Measurements from ENCODE around the gene DMRTB1. TPM values are rescaled to one million over a fixed set of nuclear protein-coding genes. Genes with fewer than 3 reads are reported as not detected.

The DMRTB1 gene
- total RNA-seq, 2 donors from 2014 or later = not detected

DNA sequence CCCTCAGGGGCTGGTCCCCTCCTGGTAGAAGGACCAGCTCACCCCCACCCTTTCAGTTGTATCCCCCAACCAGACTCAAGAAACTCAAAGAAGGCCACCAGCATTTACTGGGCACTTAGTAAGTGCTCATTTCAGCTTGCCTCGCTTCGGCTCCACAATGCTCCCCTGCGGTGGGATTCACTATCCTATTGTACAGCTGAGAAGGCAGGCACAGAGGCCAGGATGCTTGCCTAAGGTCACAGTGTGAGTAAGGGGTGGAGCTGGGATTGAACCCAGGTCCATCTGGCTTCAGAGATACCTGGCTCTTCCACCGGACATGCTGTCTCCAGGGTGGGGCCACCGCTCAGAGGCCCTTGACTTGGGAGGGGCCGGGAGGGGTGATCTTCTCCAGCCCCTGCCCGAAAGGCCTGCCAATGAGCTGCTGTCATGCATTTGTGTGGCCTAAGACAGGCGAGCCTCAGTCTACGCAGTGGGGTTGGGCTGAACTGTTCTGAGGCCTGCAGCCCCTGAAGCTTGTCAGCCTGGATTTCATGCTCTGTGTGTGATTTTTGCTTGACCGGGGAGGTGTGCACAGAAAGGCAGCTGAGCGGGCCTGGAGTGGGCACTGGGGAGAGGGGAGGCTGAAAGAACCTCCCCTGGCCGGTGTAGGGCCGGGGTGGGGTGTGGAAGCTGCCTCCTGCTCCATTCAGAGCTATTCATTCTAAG, 48.1 kb downstream of the DMRTB1 start:
- Mint-ChIP-seq H3K27me3 (ENCODE audit: insufficient read depth) (no peaks in the 10 kb centered on the region), H3K27ac (peak overlapping the region; percentile 35), H3K9me3 (no peaks in the 10 kb centered on the region), H3K4me1 (peaks cover 19% of the 10 kb centered on the region), H3K4me3 (no peak overlapping the region), H3K36me3 (ENCODE audit: low read depth) (no peaks in the 10 kb centered on the region)
- Histone ChIP-seq H3K4me3 (ENCODE audit: low read length) (no peak overlapping the region), H3K27me3 (ENCODE audit: control insufficient read depth, insufficient read depth, low read length, poor library complexity, severe bottlenecking) (no peaks in the 10 kb centered on the region), H3K9ac (ENCODE audit: extremely low read depth, low read length, poor library complexity, severe bottlenecking) (no peak overlapping the region), H3K9me3 (ENCODE audit: control insufficient read depth, low read length) (no peaks in the 10 kb centered on the region), H3K4me1 (ENCODE audit: control insufficient read depth, insufficient read depth, low read length) (peaks cover 9% of the 10 kb centered on the region), H3K36me3 (ENCODE audit: control insufficient read depth, insufficient read depth, low read length) (no peaks in the 10 kb centered on the region), H3K27ac (ENCODE audit: low read depth, low read length) (no peak overlapping the region)
- TF ChIP-seq, protein P1, sequence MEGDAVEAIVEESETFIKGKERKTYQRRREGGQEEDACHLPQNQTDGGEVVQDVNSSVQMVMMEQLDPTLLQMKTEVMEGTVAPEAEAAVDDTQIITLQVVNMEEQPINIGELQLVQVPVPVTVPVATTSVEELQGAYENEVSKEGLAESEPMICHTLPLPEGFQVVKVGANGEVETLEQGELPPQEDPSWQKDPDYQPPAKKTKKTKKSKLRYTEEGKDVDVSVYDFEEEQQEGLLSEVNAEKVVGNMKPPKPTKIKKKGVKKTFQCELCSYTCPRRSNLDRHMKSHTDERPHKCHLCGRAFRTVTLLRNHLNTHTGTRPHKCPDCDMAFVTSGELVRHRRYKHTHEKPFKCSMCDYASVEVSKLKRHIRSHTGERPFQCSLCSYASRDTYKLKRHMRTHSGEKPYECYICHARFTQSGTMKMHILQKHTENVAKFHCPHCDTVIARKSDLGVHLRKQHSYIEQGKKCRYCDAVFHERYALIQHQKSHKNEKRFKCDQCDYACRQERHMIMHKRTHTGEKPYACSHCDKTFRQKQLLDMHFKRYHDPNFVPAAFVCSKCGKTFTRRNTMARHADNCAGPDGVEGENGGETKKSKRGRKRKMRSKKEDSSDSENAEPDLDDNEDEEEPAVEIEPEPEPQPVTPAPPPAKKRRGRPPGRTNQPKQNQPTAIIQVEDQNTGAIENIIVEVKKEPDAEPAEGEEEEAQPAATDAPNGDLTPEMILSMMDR (conservative IDR thresholded peaks at IDR 0.05) = no peak
- 85 to 86% methylated on average over 5 to 13 of the region's 13 CpGs for WGBS, 2 experiments (ENCODE audit: insufficient coverage in 1 of 2, insufficient read length in 1 of 2)
- no peak for DNase-seq

DNA sequence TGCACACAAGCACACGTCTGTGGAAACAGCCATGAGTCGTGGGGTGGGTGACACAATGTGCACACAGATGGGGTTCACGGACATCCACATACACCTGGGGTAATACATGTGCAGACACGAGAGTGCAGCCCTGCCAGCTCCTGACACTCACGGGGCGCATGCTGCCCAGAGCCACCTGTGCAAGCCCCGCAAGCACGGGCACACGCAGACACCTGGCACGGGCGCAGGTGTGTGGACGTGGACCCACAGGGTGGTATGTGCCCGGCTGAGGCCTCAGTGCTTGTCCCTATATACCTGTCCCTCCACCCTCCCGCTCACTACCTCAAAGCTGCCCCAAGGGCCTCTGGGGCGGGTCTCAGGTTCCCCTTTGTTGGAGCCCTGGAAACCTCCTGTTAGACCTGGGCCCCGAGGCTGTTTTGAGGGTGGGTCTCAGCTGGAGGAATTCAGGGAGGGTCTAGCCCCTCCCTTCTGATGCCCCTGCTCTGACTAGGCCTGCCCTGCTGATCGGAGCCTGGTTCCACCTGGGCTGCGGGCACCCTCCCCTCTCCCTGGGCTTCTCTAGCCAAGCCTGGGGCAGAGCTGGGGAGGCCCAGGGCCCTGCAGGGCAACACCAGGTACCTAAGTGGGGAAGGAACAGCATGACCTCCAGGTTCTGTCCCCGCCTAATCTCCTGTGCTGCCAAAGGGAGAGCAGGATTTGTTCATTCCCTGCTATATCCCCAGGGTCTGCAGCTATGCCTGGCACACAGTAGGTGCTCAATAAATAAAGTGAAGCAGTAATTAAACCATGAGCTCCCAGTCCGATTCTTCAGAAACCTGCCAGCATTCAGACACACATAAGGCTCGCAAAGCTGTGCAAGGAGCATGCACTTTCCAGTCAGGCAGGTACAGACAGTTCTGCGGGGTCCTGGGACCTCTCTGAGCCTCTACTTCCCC, 49.1 kb downstream of the DMRTB1 start:
- Histone ChIP-seq H3K27ac (ENCODE audit: low read depth, low read length) (no peak overlapping the region), H3K4me1 (ENCODE audit: control insufficient read depth, insufficient read depth, low read length) (peaks cover 12% of the 10 kb centered on the region), H3K9ac (ENCODE audit: extremely low read depth, low read length, poor library complexity, severe bottlenecking) (no peak overlapping the region), H3K27me3 (ENCODE audit: control insufficient read depth, insufficient read depth, low read length, poor library complexity, severe bottlenecking) (no peaks in the 10 kb centered on the region), H3K9me3 (ENCODE audit: control insufficient read depth, low read length) (no peaks in the 10 kb centered on the region), H3K4me3 (ENCODE audit: low read length) (no peak overlapping the region), H3K36me3 (ENCODE audit: control insufficient read depth, insufficient read depth, low read length) (no peaks in the 10 kb centered on the region)
- Mint-ChIP-seq H3K36me3 (ENCODE audit: low read depth) (no peaks in the 10 kb centered on the region), H3K4me3 (no peak overlapping the region), H3K27me3 (ENCODE audit: insufficient read depth) (no peaks in the 10 kb centered on the region), H3K27ac (no peak overlapping the region), H3K4me1 (peaks cover 25% of the 10 kb centered on the region), H3K9me3 (no peaks in the 10 kb centered on the region)
- TF ChIP-seq, protein P1 (conservative IDR thresholded peaks at IDR 0.05) = no peak
- no peak for DNase-seq
- 93 to 96% methylated on average over 18 to 22 of the region's 22 CpGs for WGBS, 2 experiments (ENCODE audit: insufficient coverage in 1 of 2, insufficient read length in 1 of 2)

DNA sequence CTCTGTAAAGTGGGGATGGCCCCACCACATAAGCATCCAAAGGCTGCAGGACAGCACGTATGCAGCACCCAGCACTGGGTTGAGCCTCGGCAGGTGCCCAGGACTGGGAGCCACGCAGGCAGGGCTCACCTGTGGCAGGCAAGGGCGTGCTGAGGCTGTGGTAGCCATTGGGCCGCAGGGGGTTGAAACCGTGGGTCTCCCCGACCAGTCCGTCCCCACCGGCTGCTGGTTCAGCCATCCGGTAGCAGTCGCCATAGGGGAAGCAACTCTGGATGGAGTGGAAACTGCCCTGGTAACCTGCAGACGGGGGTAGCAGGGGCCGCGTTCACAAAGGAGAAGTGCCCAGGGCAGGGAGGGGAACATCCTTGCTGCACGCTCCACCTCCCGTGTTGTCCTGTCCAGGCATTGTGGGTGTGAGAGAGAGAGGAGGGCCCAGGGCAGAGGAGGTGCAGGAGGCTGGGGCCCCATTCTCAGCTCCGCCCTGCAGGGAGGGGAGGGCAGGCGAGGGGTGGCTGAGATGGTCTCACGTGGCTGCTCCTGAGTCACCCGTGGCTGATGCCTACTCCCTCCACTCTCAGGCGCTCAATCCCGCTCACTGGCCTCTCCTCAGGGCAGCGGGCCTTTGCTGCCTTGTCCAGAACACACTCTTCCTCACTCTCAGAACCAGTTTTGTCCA, 49.9 kb downstream of the DMRTB1 start:
- H3K4me1 Mint-ChIP-seq = peaks cover 21% of the 10 kb centered on the region
- TF ChIP-seq, protein P1 (conservative IDR thresholded peaks at IDR 0.05) = no peak
- H3K9ac ChIP-seq (ENCODE audit: extremely low read depth, low read length, poor library complexity, severe bottlenecking) = no peak overlapping the region
- H3K27ac Mint-ChIP-seq = no peak overlapping the region
- no peaks in the 10 kb centered on the region for H3K9me3 Mint-ChIP-seq
- H3K36me3 ChIP-seq (ENCODE audit: control insufficient read depth, insufficient read depth, low read length) = no peaks in the 10 kb centered on the region
- no peak for DNase-seq
- H3K27ac ChIP-seq (ENCODE audit: low read depth, low read length) = no peak overlapping the region
- no peaks in the 10 kb centered on the region for H3K36me3 Mint-ChIP-seq (ENCODE audit: low read depth)
- H3K4me3 ChIP-seq (ENCODE audit: low read length) = no peak overlapping the region
- 84 to 90% methylated on average over 15 to 23 of the region's 23 CpGs for WGBS, 2 experiments (ENCODE audit: insufficient coverage in 1 of 2, insufficient read length in 1 of 2)
- no peaks in the 10 kb centered on the region for H3K27me3 Mint-ChIP-seq (ENCODE audit: insufficient read depth)
- H3K9me3 ChIP-seq (ENCODE audit: control insufficient read depth, low read length) = no peaks in the 10 kb centered on the region
- peaks cover 12% of the 10 kb centered on the region for H3K4me1 ChIP-seq (ENCODE audit: control insufficient read depth, insufficient read depth, low read length)
- H3K27me3 ChIP-seq (ENCODE audit: control insufficient read depth, insufficient read depth, low read length, poor library complexity, severe bottlenecking) = no peaks in the 10 kb centered on the region
- H3K4me3 Mint-ChIP-seq = no peak overlapping the region
